OCI-LY1 (cell line): ENCODE results near the gene CNTNAP2.
"Not testable (repeated sequence)": the region's sequence is repeated elsewhere in the genome, so short reads cannot be mapped to it uniquely, and the experiment has no call there.

Source experiments
- H2AFZ ChIP-seq: fragments of 200-600 bp; sonication (generic), shearing (Covaris generic); 2 replicates; pipeline ENCODE4 v1.6.0; 2014; ENCODE audit warnings: antibody characterized with exemption, mild to moderate bottlenecking, low read length
- H3F3A ChIP-seq: fragments of 200-600 bp; sonication (generic), shearing (Covaris generic); 2 replicates; pipeline ENCODE4 v1.6.0; 2014; ENCODE audit warnings: mild to moderate bottlenecking, antibody characterized with exemption, low read length, moderate library complexity; ENCODE audit not compliant: insufficient read depth
- H3K27ac ChIP-seq: fragments of 200-600 bp; sonication (generic); 2 replicates; pipeline ENCODE4 v1.5.1; 2014; ENCODE audit warnings: low read length, mixed run types, mild to moderate bottlenecking, low read depth; ENCODE audit not compliant: poor library complexity, severe bottlenecking
- H3K27me3 ChIP-seq: fragments of 200-600 bp; sonication (generic); 2 replicates; pipeline ENCODE4 v1.6.0; 2014; ENCODE audit warnings: antibody characterized with exemption, mild to moderate bottlenecking, low read length, moderate library complexity; ENCODE audit not compliant: insufficient read depth
- H3K36me3 ChIP-seq: fragments of 200-600 bp; sonication (generic); 2 replicates; pipeline ENCODE4 v1.6.1; 2014; ENCODE audit warnings: mild to moderate bottlenecking, antibody characterized with exemption, low read length, moderate library complexity, mixed read lengths; ENCODE audit not compliant: insufficient read depth
- H3K4me1 ChIP-seq: fragments of 200-600 bp; sonication (generic); 2 replicates; pipeline ENCODE4 v1.5.1; 2014; ENCODE audit warnings: mild to moderate bottlenecking, low read length, moderate library complexity; ENCODE audit not compliant: insufficient read depth, severe bottlenecking
- H3K4me2 ChIP-seq: fragments of 200-600 bp; sonication (generic), shearing (Covaris generic); 2 replicates; pipeline ENCODE4 v1.6.1; 2014; ENCODE audit warnings: low read length
- H3K4me3 ChIP-seq: fragments of 200-600 bp; sonication (generic); 2 replicates; pipeline ENCODE4 v1.5.1; 2014; ENCODE audit warnings: low read length, low read depth, mild to moderate bottlenecking, mixed read lengths; ENCODE audit not compliant: poor library complexity, severe bottlenecking
- H3K79me2 ChIP-seq: fragments of 200-600 bp; shearing (Covaris generic); 2 replicates; pipeline ENCODE4 v1.6.1; 2016; ENCODE audit warnings: mixed run types, low read length, mixed read lengths; ENCODE audit not compliant: insufficient read depth
- H3K9ac ChIP-seq: fragments of 200-600 bp; sonication (generic), shearing (Covaris generic); 2 replicates; pipeline ENCODE4 v1.6.1; 2014; ENCODE audit warnings: mild to moderate bottlenecking, low read length, mixed read lengths
- H3K9me2 ChIP-seq: fragments of 200-600 bp; sonication (generic), shearing (Covaris generic); 2 replicates; pipeline ENCODE4 v1.6.1; 2014; ENCODE audit warnings: low read depth, mild to moderate bottlenecking, low read length, mixed read lengths
- H3K9me3 ChIP-seq: fragments of 200-600 bp; shearing (Covaris generic); 2 replicates; pipeline ENCODE4 v1.6.1; 2014; ENCODE audit warnings: low read length, mixed read lengths
- H4K20me1 ChIP-seq: fragments of 200-600 bp; sonication (generic), shearing (Covaris generic); 2 replicates; pipeline ENCODE4 v1.6.0; 2016; ENCODE audit warnings: mild to moderate bottlenecking, low read length; ENCODE audit not compliant: insufficient read depth
- CTCF ChIP-seq: fragments of 200-600 bp; sonication (generic), shearing (Covaris generic); IDR thresholded peaks from 2 replicates; pipeline ENCODE4 v1.5.1; 2017; ENCODE audit warnings: mild to moderate bottlenecking, antibody characterized with exemption, low read length, moderate library complexity, mixed read lengths
- EZH2 ChIP-seq: fragments of 200-600 bp; sonication (generic), shearing (Covaris generic); IDR thresholded peaks from 2 replicates; pipeline ENCODE4 v1.8.0; 2017; ENCODE audit warnings: borderline replicate concordance, mixed run types, mild to moderate bottlenecking, antibody characterized with exemption, low read length, moderate library complexity, mixed read lengths

Gene CNTNAP2

GRCh38 chr7:147723536-147723935, 1606.9 kb downstream of the CNTNAP2 start:
- no peaks in the 10 kb centered on the region for H3K9me2 ChIP-seq
- no peaks in the 10 kb centered on the region for H3K4me1 ChIP-seq
- H2AFZ ChIP-seq = no peak overlapping the region
- TF ChIP-seq CTCF (no peak), EZH2 (no peak)
- no peaks in the 10 kb centered on the region for H3K79me2 ChIP-seq
- H4K20me1 ChIP-seq = no peaks in the 10 kb centered on the region
- H3F3A ChIP-seq = no peaks in the 10 kb centered on the region
- no peaks in the 10 kb centered on the region for H3K9me3 ChIP-seq
- H3K4me3 ChIP-seq = no peak overlapping the region
- H3K27me3 ChIP-seq = no peaks in the 10 kb centered on the region
- H3K4me2 ChIP-seq = no peak overlapping the region
- H3K27ac ChIP-seq = no peak overlapping the region
- H3K9ac ChIP-seq = no peak overlapping the region
- no peaks in the 10 kb centered on the region for H3K36me3 ChIP-seq

GRCh38 chr7:147731311-147731710, 1614.7 kb downstream of the CNTNAP2 start:
- H3K9me2 ChIP-seq = no peaks in the 10 kb centered on the region
- H3K9ac ChIP-seq = no peak overlapping the region
- H2AFZ ChIP-seq = no peak overlapping the region
- no peaks in the 10 kb centered on the region for H3F3A ChIP-seq
- no peaks in the 10 kb centered on the region for H4K20me1 ChIP-seq
- H3K27ac ChIP-seq = no peak overlapping the region
- no peaks in the 10 kb centered on the region for H3K36me3 ChIP-seq
- TF ChIP-seq EZH2 (no peak), CTCF (no peak)
- H3K27me3 ChIP-seq = no peaks in the 10 kb centered on the region
- no peaks in the 10 kb centered on the region for H3K79me2 ChIP-seq
- H3K9me3 ChIP-seq = no peaks in the 10 kb centered on the region
- no peak overlapping the region for H3K4me2 ChIP-seq
- no peaks in the 10 kb centered on the region for H3K4me1 ChIP-seq
- no peak overlapping the region for H3K4me3 ChIP-seq

GRCh38 chr7:147737559-147738214, 1621.1 kb downstream of the CNTNAP2 start:
- H3K4me1 ChIP-seq, H3K9me2 ChIP-seq, H3K79me2 ChIP-seq, H2AFZ ChIP-seq, H3K9me3 ChIP-seq, H3K27me3 ChIP-seq, H4K20me1 ChIP-seq, H3K36me3 ChIP-seq, H3K4me3 ChIP-seq, H3K4me2 ChIP-seq, H3F3A ChIP-seq, H3K9ac ChIP-seq, H3K27ac ChIP-seq: not testable (repeated sequence)

- no peak overlapping the region for H3K4me2 ChIP-seq
- H3K27ac ChIP-seq = no peak overlapping the region
- H3K79me2 ChIP-seq = no peaks in the 10 kb centered on the region
- no peaks in the 10 kb centered on the region for H3K36me3 ChIP-seq
- no peaks in the 10 kb centered on the region for H3F3A ChIP-seq
- no peaks in the 10 kb centered on the region for H3K27me3 ChIP-seq
- no peak for TF ChIP-seq CTCF
- no peak for TF ChIP-seq EZH2
- no peaks in the 10 kb centered on the region for H3K4me1 ChIP-seq
- H3K9me2 ChIP-seq = no peaks in the 10 kb centered on the region
- no peaks in the 10 kb centered on the region for H4K20me1 ChIP-seq
- no peaks in the 10 kb centered on the region for H3K9me3 ChIP-seq
- no peak overlapping the region for H2AFZ ChIP-seq
- no peak overlapping the region for H3K4me3 ChIP-seq
- no peak overlapping the region for H3K9ac ChIP-seq
These were observed 1625.7 kb downstream of the CNTNAP2 start for GRCh38 chr7:147742301-147742700.
